ENCODE results near the gene POGK.
"Not testable (repeated sequence)": the region's sequence is repeated elsewhere in the genome, so short reads cannot be mapped to it uniquely, and the experiment has no call there.

The POGK gene

DNA sequence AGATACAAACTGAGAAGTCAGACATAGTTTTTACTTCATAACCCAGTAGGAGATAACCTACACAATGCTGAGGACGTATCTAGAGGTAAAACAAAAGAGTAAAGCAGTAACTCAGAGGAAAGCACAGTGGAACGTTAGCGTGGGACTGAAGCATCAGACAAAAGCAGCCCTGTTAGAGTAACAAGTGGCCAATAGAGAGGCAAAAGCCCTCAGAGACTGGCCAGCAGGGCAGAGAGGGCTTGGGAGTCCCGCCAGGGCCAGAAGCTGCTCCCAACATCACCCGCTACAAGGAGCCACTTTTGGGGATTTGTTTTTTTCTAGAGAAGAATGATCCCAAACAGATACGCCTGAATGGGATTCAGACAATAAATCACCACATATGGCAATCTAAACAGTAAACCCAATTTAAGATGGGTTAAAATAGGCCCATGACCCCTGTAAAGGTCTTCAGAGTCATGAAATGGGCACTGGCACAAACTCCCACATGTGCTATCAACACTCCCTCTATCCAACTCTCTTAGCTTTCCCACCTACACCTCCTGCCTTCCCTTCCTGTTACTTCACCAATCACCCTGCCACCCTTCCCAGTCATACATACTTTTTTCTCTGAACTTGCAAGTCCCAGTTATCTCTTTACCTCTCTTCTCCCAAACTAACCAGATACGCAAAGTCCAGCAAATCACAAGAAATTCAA, 19.6 kb downstream of the POGK start:
- no peak for DNase-seq

DNA sequence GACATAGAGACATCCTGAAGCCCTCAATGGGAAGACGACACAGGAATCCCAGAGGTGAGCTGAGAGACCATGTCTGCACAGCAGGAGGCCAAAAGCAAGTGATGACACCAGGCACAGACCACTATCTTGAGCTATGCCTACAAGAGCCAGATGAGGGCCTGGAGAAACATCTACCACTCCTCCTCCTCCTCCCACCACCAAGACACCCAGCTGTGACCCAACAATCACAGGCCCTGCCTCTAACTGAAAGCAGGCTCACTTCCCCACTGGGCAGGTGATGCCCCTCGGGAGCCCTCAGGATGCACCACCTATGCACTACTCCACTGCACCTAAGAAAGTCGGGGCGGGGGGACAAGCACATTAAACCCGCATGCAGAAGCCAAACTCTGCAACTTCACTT, 20.3 kb downstream of the POGK start:
- no peak for DNase-seq

DNA sequence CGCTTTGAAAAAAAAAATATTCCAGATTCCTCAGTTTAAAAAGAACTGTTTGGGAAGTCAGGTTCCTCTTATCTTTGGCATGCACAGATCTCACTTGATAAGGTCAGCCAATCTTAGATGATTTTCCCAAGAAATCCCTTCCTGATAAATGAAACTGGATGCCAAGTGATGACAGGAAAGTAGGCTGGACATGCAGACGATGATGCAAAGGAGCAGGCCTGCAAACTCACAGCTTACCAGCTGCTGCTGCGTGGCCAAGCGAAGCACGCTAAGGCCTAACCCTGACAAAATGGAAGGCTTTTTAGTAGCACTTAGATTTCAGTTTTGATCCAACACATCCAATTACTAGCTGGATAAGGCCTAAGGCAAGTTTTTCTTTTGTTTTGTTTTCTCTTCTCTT, 26.7 kb downstream of the POGK start:
- DNase-seq = no peak

DNA sequence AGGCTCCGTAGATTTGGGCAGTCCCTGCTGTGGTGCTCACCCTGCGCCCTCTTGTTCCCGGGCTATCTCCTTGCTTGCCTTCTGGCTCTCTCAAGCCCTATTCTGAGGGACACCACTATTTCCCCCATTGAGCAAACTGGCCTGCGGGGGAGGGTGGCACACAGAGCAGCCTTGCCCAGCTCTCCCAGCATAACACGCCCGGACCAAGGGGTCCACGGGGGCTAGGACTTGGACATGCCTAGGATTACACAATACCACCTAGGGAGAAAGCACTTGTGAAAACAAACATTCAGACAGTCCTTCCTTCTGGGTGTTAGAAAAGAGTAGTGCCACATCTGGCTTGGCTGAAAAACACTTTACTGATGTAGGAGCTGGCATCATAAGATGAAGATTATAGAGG, 29.4 kb downstream of the POGK start:
- DNase-seq = no peak

DNA sequence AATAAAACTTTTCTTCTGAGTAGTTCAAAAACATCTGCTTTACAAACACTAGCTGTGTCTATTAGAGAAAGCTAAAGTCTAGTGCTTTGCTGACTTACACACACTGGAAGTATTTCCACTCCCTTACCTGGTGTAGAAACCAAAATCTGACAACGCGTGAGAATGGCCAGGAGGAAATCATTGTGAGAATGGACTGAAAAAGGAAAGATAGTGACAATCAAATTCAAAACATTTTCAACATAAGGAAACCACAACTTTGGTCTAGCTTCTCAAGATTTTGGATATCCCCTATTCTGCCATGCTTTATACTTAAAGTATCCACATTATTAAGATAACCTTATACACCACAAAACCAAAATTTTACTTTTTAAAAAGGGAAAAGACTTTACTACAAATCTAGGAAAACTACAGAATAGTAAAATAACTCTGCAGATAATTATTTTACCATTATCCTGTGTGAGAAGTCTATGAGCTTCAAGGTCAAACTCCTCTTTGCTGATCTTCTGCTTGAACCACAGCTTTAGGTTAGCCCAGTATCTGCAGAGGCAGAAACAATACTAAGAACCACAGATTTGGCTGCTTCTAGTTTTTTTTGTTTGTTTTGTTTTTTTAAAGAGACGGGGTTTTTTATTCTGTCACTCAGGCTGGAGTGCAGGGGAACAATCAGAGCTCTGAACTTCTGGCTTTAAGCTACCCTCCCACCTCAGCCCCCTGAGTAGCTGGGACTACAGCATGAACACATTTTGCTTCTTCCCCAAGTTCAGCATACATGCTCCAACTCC, 30.2 kb downstream of the POGK start:
- no peak for DNase-seq

DNA sequence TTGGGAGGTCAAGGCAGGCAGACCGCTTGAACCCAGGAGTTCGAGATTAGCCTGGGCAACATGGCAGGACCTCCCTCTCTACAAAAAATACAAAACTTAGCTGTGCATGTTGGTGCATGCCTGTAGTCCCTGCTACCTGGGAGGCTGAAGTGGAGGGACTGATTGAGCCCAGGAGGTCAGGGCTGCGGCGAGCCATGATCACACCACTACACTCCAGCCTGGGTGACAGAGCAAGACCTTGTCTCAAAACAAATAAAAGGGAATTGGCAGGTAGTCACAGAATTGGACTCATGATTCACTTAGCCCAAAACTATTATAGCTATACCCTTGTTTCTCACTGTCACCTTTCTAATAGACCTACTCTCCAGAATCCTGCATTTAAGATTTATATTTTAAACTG, 31.3 kb downstream of the POGK start:
- DNase-seq = no peak

DNA sequence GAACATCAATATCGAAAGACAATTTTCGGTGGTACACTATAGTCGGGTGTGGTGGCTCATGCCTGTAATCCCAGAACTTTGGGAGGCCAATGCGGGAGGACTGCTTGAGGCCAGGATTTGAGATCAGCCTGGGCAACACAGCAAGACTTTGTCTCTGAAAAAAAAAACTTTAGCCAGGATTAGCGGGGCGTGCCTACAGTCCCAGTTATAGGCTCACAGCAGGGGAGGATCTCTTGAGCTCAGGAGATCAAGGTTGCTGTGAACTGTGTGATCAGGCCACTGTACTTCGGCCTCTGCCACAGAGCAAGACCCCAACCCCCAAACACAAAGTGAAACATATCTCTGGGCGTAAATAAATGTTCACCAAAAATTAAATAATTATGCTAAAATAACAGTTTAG, 35.2 kb downstream of the POGK start:
- no peak for DNase-seq

DNA sequence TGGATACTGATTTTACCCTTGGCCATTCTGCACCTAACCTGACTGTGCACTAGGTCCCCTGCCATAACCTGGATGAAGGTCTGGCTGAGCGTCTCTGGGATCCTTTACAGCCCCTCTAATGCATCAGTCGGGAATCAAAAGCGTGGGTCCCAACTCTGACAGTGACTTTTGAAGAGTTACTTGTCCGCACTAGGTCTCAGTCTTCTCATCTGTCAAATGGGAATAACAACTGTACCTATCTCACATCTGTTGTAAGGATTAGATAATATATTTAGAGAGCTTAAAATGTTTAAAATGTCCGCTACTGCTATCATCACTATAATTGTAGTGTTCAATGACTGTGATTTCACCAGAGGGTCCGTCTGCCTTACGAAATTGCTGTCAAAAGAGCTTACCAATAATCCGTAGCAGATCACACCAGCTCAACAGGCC, 36.0 kb downstream of the POGK start:
- no peak for DNase-seq

DNA sequence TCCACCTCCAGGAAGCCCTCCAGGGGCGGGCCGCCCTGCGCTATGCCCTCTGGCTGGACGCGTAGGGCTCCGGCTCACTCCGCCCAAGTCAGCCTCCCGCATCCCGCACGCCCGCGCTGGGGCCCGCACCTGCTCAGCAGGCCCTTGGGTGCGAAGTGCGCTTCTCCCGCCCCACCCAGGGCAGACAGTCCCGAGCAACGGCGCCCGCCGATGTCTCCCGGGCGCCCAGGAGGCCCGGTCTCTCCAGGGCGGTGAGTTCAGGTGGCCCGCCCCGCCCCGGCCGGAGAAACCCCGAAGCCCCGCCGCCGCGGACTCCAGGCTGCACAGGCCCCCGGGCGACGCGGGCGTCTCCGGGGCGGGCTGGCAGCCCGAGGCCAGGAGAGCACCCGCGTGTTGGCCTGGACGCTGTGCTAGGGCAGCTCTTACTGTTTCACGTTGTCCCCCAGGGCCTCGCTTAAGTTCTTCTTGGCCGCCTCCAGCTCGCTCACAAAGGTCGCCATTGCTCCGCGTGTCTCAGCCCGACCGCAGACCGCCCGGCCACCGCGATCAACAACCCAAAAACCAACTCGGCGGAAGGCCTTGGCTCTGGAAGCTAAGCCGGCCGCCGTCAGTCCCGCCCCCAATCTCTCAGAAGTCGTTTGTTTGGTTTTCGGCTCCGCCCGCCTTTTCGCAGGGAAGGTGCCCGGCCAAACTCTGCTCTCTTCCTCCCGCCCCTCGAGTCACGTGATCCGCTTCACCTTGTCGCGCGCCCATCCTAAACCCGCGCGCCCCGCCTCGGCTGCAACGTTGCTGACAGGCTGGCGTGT, 36.7 kb downstream of the POGK start, which contains the start of gene TADA1:
TADA1 (minus strand) TSS at position 531 of the 806 bp plus-strand sequence; CDS start at position 500, 31 bp downstream.
- DNase-seq = peak; percentile 96

DNA sequence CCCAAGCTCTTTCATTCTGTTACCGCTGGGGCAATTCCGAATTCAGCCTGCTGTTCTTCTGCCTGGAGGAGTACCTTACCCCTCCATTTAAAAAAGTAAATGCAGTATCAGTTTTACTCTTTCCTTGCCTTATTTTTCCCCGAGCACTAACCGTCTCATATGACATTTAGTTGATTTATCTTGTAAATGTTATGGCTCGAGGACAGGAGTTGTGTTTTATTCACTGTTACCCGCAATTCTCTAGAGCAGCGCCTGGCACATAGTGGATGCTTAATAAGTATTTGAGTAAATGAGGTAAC, 37.2 kb downstream of the POGK start:
- no peak for DNase-seq

DNA sequence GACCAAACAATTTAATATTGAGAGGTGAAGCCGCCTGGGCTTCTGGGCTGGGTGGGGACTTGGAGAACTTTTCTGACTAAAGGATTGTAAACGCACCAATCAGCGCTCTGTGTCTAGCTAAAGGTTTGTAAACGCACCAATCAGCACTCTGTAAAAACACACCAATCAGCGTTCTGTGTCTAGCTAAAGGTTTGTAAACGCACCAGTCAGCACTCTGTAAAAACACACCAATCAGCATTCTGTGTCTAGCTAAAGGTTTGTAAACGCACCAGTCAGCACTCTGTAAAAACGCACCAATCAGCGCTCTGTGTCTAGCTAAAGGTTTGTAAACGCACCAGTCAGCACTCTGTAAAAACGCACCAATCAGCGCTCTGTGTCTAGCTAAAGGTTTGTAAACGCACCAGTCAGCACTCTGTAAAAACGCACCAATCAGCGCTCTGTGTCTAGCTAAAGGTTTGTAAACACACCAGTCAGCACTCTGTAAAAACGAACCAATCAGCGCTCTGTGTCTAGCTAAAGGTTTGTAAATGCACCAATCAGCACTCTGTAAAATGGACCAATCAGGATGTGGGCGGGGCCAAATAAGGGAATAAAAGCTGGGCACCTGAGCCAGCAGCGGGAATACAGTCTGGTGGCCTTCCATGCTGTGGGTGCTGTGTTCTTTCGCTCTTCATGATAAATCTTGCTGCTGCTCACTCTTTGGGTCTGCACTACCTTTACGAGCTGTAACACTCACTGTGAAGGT, 39.1 kb downstream of the POGK start:
- DNase-seq = not testable (repeated sequence)

DNA sequence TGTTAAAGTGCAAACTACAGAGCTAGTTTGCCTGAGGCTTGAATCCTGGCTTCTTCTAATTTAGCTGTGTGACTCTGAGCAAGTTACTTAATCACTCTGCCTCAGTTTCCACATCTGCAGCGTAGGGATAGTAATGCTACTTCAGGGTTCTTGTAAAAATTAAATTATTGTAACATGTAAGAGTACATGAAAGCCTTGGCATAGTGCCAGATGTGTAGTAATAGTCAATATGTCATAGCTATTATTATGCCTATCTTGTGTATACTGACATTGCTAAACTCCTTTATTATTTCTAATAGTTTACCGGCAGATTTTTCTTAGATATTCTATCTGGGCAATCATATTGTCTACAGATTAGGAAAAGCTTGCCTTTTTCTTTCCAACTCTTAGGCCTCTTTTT, 43.6 kb downstream of the POGK start:
- no peak for DNase-seq

DNA sequence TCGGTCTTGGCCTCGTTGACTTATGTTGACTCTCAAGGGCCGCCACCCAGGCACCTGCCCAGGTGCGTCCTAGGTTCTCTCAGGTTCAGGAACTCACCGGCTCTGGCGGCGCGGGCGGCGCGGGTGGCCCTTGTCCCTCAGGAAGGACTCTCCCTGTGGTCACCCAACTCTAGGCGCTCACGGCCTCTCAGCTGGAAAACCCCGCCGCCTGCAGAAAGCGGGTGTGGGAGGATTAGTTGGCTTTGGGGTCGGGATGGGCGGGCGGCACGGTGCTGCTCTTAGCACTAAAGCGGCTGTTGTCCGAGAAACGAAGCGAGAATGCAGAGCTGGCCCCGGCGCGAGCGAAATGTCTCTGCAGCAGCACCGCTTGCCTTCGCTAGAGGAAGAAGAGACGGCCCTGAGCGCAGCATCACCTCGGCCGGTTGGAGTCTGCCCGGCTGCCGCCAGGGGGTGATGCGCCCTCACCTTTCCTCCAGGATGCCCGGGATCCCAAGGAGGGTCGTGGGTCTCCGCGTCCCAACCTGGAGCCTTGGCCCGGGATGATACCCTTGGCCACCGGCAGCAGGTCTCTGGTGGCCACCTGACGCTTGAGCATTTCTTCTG, 44.9 kb downstream of the POGK start:
- DNase-seq = peak; percentile 10

DNA sequence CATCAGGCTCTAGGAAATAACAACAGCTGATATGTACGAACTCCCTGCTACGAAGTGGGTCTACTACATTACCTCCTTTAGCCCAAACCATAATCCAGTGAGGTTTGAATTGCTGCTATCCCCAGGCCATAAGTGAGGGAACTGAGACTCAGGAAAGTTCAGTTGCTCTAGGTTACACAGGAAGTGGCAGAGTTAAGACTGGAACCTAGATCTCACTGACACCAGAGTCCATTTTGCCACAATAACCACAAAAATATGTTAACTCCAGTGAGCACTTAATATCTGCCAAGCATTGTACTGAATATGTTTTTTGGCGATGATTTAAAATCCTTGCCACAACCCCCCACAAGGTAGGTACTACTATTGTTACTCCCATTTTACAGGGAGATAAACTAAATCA, 45.7 kb downstream of the POGK start:
- no peak for DNase-seq

DNA sequence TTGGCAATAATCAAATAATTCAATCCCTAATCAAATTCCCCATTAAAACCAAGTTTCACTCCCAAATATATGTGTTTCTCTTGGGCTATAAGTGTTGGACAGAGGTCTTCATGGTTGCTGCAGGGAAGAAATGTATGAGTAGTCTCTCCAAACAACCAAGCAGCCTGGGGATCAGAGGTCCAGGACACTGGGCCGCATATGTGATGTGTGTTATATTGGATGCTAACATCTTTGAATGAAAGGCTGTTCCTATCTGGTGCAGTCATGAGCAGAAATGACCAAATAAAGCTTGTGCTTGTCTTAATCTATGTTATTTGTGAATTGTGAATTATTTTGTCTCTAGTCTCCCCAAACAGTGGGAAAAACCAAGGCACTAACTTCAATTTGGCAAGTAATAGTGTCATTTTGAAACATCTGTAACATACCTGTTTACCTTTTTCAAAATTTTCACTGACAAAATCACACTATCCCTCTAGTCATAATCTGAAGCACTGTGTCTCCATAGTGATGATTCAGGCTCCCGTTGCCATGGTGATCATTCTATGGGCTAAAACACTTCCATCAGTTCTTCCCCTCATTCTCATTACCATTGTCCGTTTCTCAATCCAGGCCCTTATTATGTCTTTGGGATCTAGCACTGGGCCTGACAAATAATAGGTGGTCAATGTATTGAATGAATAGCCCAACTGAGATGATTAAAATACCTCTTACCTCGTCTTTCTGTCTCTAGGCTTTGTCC, 49.3 kb downstream of the POGK start:
- DNase-seq = no peak

DNA sequence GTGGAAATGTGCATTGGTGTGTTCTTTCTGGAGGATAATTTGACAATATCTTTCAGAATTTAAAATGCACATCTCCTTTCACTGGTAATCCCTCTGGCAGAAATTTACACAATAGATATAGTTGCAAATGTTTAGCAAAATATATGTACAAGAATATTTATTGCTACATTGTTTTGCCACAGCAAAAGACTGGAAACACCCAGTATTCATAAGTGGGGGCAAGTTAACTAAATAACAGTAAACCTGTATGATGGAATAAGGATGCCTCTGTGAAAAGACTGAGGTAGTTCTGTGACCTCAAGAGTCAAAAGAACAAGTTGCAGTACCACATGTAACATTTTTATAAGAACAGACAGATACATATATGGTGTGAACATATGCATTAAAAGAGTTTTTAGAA, 50.5 kb downstream of the POGK start:
- no peak for DNase-seq

DNA sequence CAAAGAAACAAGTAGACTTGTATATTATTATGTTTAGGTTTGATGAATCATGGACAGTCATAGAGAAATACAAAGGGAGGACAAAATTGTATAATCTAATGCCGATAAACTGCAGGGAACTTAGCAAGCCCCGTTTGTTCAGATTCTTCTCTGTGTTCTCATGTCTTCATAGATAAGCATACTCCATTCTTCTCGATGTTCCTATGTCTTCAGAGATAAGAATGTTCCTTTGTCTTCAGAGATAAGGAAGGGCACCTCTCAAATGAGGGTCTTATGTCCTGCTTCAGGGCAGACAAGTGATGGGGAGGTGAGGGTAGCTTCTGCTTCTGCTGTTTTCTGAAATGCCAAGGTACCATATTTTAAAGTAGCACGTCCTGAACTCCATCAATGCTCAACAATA, 56.5 kb downstream of the POGK start:
- no peak for DNase-seq

DNA sequence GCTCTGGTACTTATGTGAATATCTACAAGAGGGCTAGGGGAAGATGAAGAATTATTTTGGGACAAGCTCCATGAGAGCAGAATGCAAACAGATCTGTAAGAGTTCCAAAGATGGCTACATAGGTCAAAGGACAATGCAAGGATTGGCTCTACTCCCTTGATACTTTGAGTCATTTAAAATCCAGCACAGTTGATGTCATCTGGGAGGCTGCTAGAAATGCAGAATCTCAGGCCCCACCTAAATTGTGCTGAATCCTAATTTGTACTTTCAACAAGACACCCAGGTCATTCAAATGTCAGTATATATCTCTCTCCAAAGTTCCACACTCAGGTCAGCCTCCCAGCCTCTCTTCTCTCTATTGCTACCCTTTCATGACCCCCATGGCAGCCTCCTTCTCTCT, 60.5 kb downstream of the POGK start:
- no peak for DNase-seq

DNA sequence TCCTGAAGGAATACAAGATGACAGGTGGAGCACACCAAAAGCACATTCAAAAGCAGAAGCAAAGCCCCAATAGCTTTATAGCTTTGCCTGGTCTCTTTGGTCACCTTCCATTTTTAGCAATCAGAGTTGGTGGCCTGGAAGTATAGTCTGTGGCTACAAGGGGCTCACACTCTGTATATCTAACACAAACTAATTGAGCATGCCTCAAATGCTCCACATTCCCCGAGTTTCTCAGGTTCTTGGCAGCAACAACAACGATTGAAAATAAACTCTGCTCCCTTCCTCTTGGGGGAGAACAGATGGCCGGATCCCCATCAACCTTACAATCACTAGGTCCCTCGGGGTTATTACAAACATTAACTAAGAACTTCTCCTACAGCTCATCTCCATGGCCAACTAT, 61.7 kb downstream of the POGK start:
- no peak for DNase-seq

DNA sequence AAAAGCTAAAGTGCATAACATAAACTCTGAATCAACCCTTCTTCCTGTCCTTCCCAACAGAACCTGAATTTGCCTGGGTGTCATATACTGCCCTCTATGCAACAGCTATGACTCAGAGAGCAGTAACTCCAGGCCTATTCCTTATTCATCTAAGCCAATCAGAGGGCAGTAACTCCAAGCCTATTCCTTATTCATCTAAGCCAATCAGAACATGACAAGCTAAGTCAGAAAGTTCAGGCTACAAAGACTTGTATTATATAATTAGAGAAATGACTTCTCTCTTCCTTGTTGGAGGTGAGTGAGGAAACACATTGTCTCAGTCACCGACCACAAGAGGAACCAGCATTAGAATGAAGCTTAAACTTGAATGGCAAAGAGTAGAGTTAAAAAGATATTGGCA, 63.0 kb downstream of the POGK start:
- DNase-seq = no peak

DNA sequence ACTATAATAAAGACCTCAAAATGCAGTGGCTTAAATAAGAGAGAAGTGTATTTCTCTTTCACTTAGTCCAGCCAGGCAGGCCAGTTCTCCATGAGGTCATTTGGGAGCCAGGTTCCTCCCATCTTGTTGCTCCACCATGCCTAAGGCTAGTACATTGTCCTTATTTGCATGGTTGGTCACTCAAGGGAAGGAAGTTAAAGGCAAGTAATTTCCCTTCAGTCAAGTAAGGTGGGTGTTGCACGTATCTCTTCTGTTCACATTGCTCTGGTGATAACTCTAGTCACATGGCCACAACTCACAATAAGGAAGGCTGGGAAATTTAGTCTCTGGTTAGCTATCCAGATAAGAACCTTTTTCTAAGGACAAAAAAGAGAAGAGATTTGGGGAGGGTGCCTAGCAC, 64.0 kb downstream of the POGK start:
- DNase-seq = no peak

DNA sequence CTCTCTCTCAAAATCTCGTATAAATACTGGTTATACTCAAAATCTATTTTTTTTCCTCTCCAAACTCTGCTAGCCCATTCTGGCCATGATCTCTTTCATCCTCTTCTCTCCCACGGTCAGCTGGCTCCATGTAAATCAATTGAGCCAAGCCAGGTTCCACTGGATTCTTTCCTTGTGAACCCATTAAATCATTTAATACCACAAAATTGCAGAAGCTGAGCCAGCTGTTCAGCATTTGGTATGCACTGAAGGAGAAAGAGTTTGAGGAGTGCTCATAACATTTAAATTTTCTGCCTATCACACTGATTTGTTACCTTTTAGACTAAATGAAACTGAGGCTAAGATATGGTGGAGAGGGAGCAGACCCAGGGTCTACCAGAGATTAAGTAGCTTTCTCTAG, 65.9 kb downstream of the POGK start:
- DNase-seq = no peak

Data from T-helper 9 cell (primary cell).